Endodermal cell (in vitro differentiated cells): ENCODE measurements around the gene CWC27. TPM values are rescaled to one million over a fixed set of nuclear protein-coding genes. Genes with fewer than 3 reads are reported as not detected.

Source experiments
- DNase-seq: peaks from one replicate; pipeline ENCODE4 v3.0.0-alpha.2; 2017
- H3K27ac ChIP-seq: 2 replicates; pipeline ENCODE4 v1.5.1; 2013; ENCODE audit warnings: mild to moderate bottlenecking, low read depth, low read length, moderate library complexity
- H3K27me3 ChIP-seq: 2 replicates; pipeline ENCODE4 v1.6.1; 2013; ENCODE audit warnings: mild to moderate bottlenecking, low read length, moderate library complexity; ENCODE audit not compliant: insufficient read depth, control insufficient read depth, poor library complexity, severe bottlenecking
- H3K36me3 ChIP-seq: 2 replicates; pipeline ENCODE4 v1.7.0; 2013; ENCODE audit warnings: mild to moderate bottlenecking, low read length, moderate library complexity; ENCODE audit not compliant: control insufficient read depth, insufficient read depth
- H3K4me1 ChIP-seq: one replicate; pipeline ENCODE4 v1.7.0; 2013; ENCODE audit warnings: low read length; ENCODE audit not compliant: control insufficient read depth, insufficient read depth
- H3K4me3 ChIP-seq: 2 replicates; pipeline ENCODE4 v1.5.1; 2013; ENCODE audit warnings: mild to moderate bottlenecking, low read length, moderate library complexity
- H3K9ac ChIP-seq: 2 replicates; pipeline ENCODE4 v1.6.1; 2013; ENCODE audit warnings: mild to moderate bottlenecking, low read length, moderate library complexity; ENCODE audit not compliant: poor library complexity, severe bottlenecking; ENCODE audit errors: extremely low read depth
- H3K9me3 ChIP-seq: 2 replicates; pipeline ENCODE4 v1.6.1; 2013; ENCODE audit warnings: mild to moderate bottlenecking, low read length, moderate library complexity; ENCODE audit not compliant: control insufficient read depth
- H3K27ac Mint-ChIP-seq: 2 replicates; pipeline ENCODE4 v1.8.0; 2020; ENCODE audit warnings: mixed read lengths
- H3K27me3 Mint-ChIP-seq: 2 replicates; pipeline ENCODE4 v1.8.0; 2021; ENCODE audit warnings: mild to moderate bottlenecking, mixed read lengths; ENCODE audit not compliant: insufficient read depth
- H3K36me3 Mint-ChIP-seq: 2 replicates; pipeline ENCODE4 v1.8.0; 2020; ENCODE audit warnings: low read depth, mixed read lengths
- H3K4me1 Mint-ChIP-seq: 2 replicates; pipeline ENCODE4 v1.8.0; 2020; ENCODE audit warnings: mixed read lengths
- H3K4me3 Mint-ChIP-seq: 2 replicates; pipeline ENCODE4 v1.8.0; 2020; ENCODE audit warnings: mild to moderate bottlenecking, moderate library complexity, mixed read lengths
- H3K9me3 Mint-ChIP-seq: 2 replicates; pipeline ENCODE4 v1.8.0; 2020; ENCODE audit warnings: mild to moderate bottlenecking, mixed read lengths
- CTCF ChIP-seq: fragments of 200-600 bp; sonication (generic); conservative IDR thresholded peaks from 2 replicates; pipeline ENCODE4 v1.5.0; 2021; ENCODE audit warnings: antibody characterized with exemption, mild to moderate bottlenecking
- WGBS, 2 experiments: methylation state at CpG; one replicate each; pipeline versions ENCODE4 v1.1.5 to v1.1.7; 2013; ENCODE audit warnings: missing lambda C conversion rate in 2 of 2, mixed read lengths in 1 of 2; ENCODE audit not compliant: insufficient coverage in 1 of 2, insufficient read length in 1 of 2; 5-methylcytosine and 5-hydroxymethylcytosine counted together
- total RNA-seq, 2 donors: library from RNA; stranded (reverse); fragmentation: NEBNext Ultra II Directional in 1 of 2; extraction: Animal tissue kit (Norgen Biotek cat#: 25700) in 1 of 2; gene quantifications; 2 replicates in 1 of 2; 3 replicates in 1 of 2; pipeline ENCODE4 v1.2.1, GENCODE V29; 2021

CWC27 gene
- total RNA-seq, 2 donors from 2014 or later, result 69.1 to 74.8 TPM

GRCh38 chr5:64836786-64837185, 68.1 kb downstream of the CWC27 start:
- no peaks in the 10 kb centered on the region for H3K4me1 ChIP-seq
- H3K4me3 ChIP-seq, result no peak overlapping the region
- no peak overlapping the region for H3K9ac ChIP-seq
- H3K27ac ChIP-seq, result no peak overlapping the region
- no peak for TF ChIP-seq CTCF
- no peaks in the 10 kb centered on the region for H3K27me3 ChIP-seq
- peaks cover 10% of the 10 kb centered on the region for H3K9me3 Mint-ChIP-seq
- peaks cover 24% of the 10 kb centered on the region for H3K9me3 ChIP-seq
- H3K4me1 Mint-ChIP-seq, result peaks cover 17% of the 10 kb centered on the region
- H3K27me3 Mint-ChIP-seq, result no peaks in the 10 kb centered on the region
- H3K36me3 Mint-ChIP-seq, result peaks cover 25% of the 10 kb centered on the region
- H3K36me3 ChIP-seq, result peaks cover 52% of the 10 kb centered on the region
- no peak overlapping the region for H3K4me3 Mint-ChIP-seq
- no peak for DNase-seq
- H3K27ac Mint-ChIP-seq, result no peak overlapping the region
- 91 to 96% methylated on average over 3 to 4 of the region's 4 CpGs for WGBS, 2 experiments

GRCh38 chr5:64838376-64838775, 69.6 kb downstream of the CWC27 start:
- Mint-ChIP-seq H3K27me3 (no peaks in the 10 kb centered on the region), H3K4me1 (peaks cover 17% of the 10 kb centered on the region), H3K36me3 (peaks cover 32% of the 10 kb centered on the region), H3K27ac (no peak overlapping the region), H3K4me3 (no peak overlapping the region), H3K9me3 (peaks cover 10% of the 10 kb centered on the region)
- DNase-seq, result no peak
- Histone ChIP-seq H3K9ac (no peak overlapping the region), H3K9me3 (peaks cover 24% of the 10 kb centered on the region), H3K27me3 (no peaks in the 10 kb centered on the region), H3K36me3 (peaks cover 65% of the 10 kb centered on the region), H3K4me3 (no peak overlapping the region), H3K4me1 (no peaks in the 10 kb centered on the region), H3K27ac (no peak overlapping the region)
- WGBS, 2 experiments, result 100% methylated on average over 1 of the region's 1 CpG; no CpG with 5 or more reads in 1 of the 2 experiments
- TF ChIP-seq CTCF, result no peak

- H3K27me3 Mint-ChIP-seq, result no peaks in the 10 kb centered on the region
- no peak for DNase-seq
- Histone ChIP-seq H3K4me1 (no peaks in the 10 kb centered on the region), H3K27ac (no peak overlapping the region), H3K9me3 (peaks cover 25% of the 10 kb centered on the region), H3K4me3 (no peak overlapping the region), H3K9ac (no peak overlapping the region), H3K27me3 (no peaks in the 10 kb centered on the region), H3K36me3 (peaks cover 69% of the 10 kb centered on the region)
- no peak overlapping the region for H3K27ac Mint-ChIP-seq
- peaks cover 10% of the 10 kb centered on the region for H3K9me3 Mint-ChIP-seq
- peaks cover 15% of the 10 kb centered on the region for H3K4me1 Mint-ChIP-seq
- no peak for TF ChIP-seq CTCF
- peaks cover 34% of the 10 kb centered on the region for H3K36me3 Mint-ChIP-seq
- H3K4me3 Mint-ChIP-seq, result no peak overlapping the region
These were observed 70.1 kb downstream of the CWC27 start for GRCh38 chr5:64838803-64839202.
